Suppressor macrophage (primary cell): ENCODE measurements around the gene BBC3.

Experiments used
- DNase-seq, 4 experiments: peaks; one replicate each; pipeline ENCODE4 v3.0.0-alpha.2; 2020 to 2022

BBC3 gene

GRCh38 chr19:47230054-47230920 lies 712 bp downstream of the BBC3 start:
- peak; percentile 46 to 84 (median 62) for DNase-seq

- peak in 1 of 4 experiments; percentile 30 for DNase-seq
These were observed 1.3 kb downstream of the BBC3 start for GRCh38 chr19:47229676-47230053.

GRCh38 chr19:47228937-47229675 lies 1.9 kb downstream of the BBC3 start:
- peak; percentile 6 to 45 (median 38) for DNase-seq

GRCh38 chr19:47228168-47228936 lies 2.6 kb downstream of the BBC3 start:
- DNase-seq: peak; percentile 34 to 71 (median 53)

- DNase-seq: peak; percentile 89 to 97 (median 94)
These were observed 3.4 kb downstream of the BBC3 start for GRCh38 chr19:47227352-47228167.

GRCh38 chr19:47226426-47227351 lies 4.3 kb downstream of the BBC3 start:
- peak; percentile 91 to 97 (median 96) for DNase-seq

- DNase-seq: peak; percentile 91 to 97 (median 94)
These were observed 5.1 kb downstream of the BBC3 start for GRCh38 chr19:47225746-47226425.

GRCh38 chr19:47221890-47222289 lies 9.1 kb downstream of the BBC3 start:
- DNase-seq: no peak

GRCh38 chr19:47221080-47221841 lies 9.7 kb downstream of the BBC3 start:
- DNase-seq: no peak

- DNase-seq: no peak
These were observed 15.4 kb downstream of the BBC3 start for GRCh38 chr19:47215581-47215980.

- DNase-seq: peak; percentile 90 to 96 (median 93)
These were observed 20.2 kb downstream of the BBC3 start for GRCh38 chr19:47210689-47211316.

GRCh38 chr19:47210180-47210490 lies 20.9 kb downstream of the BBC3 start:
- DNase-seq: no peak

GRCh38 chr19:47209319-47210179 lies 21.4 kb downstream of the BBC3 start:
- no peak for DNase-seq

GRCh38 chr19:47203254-47203653 lies 27.7 kb downstream of the BBC3 start:
- no peak for DNase-seq

GRCh38 chr19:47200530-47200929 lies 30.5 kb downstream of the BBC3 start:
- DNase-seq: no peak

GRCh38 chr19:47197141-47197540 lies 33.9 kb downstream of the BBC3 start:
- DNase-seq: no peak

GRCh38 chr19:47195434-47195833 lies 35.6 kb downstream of the BBC3 start:
- DNase-seq: no peak

GRCh38 chr19:47190167-47190727 lies 40.8 kb downstream of the BBC3 start:
- DNase-seq: no peak
